GM12892 (cell line): ENCODE measurements around the gene HSD11B2.

Experiments used
- DNase-seq: peaks from one replicate; pipeline ENCODE4 v3.0.0; 2011; ENCODE audit not compliant: insufficient read length
- FAIRE-seq: peaks from 2 replicates; lab custom pipeline; 2011; peaks lifted over from hg19 to GRCh38; lab: Jason Lieb, UNC
- POLR2A ChIP-seq: IDR thresholded peaks from 2 replicates; pipeline ENCODE4 v1.6.1; 2011; ENCODE audit warnings: low read depth, low read length, control low read depth
- POLR2AphosphoS5 ChIP-seq: IDR thresholded peaks from 2 replicates; pipeline ENCODE4 v1.6.1; 2011; ENCODE audit warnings: low read depth, low read length, control low read depth
- TAF1 ChIP-seq: IDR thresholded peaks from 2 replicates; pipeline ENCODE4 v1.6.1; 2011; ENCODE audit warnings: low read depth, mild to moderate bottlenecking, control low read depth, low read length, borderline replicate concordance

Gene HSD11B2

DNA sequence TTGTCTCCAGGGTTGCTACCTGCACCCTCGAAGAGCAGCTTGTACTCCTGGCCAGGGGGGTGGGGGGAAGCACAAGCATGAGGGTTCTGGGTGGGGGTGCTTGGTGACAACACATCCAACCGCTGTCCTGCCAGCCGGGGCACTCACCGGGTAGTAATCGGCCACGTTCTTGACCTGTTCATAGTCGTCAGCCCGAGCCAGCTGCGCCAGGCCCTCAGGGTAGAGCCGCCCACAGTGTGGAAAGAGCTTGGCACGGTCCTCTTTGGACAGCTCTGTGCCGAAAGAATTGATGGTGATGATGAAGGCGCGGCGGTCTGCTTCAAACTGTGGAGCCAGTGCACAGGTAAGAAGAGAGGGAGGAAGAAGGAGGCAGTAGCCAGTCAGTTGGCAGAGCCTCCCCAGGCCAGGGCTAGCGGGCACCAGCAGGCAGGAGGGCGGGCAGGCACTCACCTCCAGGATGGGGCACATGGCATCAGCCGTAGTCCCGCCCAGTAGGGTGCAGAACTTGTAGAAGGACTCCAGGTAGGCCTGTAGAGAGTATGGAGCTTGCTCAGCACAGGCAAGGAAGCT, 8.0 kb downstream of the HSD11B2 start:
- DNase-seq (no peak), FAIRE-seq (no peak)
- TF ChIP-seq TAF1 (no peak), POLR2A (no peak), POLR2AphosphoS5 (no peak)

DNA sequence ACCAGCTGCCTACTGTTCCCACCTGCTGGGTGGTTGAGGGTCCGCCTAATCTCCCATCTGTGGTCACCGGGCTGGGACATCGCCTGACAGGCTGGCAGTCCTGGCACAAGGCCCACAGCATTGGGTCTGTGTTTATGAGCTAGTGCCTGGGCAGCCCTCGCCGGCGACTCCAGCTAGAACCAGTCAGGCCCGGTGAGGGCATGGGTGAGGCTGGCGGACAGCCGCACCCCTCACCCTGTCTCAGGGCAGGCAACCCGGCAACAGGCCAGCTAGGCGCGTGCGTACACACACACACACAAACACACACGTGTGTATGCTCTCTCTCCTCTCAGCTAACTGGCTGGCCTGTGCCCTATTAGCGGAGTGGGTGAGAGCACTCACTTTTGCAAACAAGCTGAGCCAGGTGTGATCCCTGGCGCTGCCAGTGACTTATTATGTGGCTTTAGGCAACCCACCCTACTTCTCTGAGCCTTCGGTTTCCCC, 10.4 kb downstream of the HSD11B2 start:
- DNase-seq, result no peak

DNA sequence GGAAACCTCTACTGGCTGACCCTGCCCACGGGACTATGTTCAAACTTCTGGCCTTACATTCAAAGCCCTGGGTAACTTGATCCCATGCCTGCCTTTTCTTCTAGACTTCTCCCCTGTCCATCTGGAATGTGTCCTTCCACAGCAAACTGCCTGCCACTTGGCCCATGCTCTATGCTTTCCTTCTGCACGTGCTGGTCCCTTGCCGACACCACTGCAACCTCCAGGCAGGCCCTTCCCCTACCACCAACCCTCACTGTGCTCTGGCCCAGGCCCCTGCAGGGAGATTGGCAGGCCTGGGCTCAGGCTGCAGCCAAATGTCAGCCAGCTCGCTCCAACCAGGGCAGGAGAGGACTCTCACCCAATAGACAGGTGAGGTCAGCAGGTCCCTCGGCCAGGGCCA, 11.0 kb downstream of the HSD11B2 start:
- FAIRE-seq, result no peak

More for the DNA sequence above, 10.4 kb downstream of the HSD11B2 start:
- TF ChIP-seq TAF1 (no peak), POLR2AphosphoS5 (no peak)
- FAIRE-seq, result no peak

DNA sequence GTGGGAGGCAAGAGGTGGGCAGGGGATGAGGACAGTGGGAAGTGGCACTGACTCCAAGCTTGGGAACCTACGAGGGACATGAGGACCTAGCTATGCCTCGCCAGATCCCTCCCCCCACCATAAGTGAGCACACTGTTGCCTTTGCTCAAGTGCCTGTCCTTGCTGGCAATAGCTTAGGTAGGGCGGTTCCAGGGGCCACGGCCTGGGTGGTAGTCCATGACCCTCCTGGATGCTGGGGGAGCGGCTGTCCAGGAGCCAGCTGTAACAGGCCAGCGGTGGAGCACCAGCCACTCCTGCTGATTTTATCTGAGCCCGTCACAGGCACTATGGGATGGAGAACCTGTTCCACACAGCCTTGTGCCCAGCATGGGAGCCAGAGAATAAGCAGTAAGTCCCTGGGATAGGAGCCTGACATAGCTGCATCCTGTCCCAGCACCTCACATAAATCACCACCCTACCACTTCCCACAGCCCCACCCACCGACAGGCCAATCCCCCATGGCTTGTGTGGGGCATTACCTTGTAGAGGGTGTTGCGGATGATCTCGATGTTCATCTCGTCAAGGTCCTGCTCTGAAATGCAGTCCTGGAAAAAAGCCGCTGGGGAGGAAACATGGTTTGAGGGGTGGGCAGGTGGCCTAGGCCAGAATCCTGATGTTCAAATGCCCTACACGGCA, 11.8 kb downstream of the HSD11B2 start:
- DNase-seq (no peak), FAIRE-seq (no peak)
- TF ChIP-seq POLR2A (no peak), TAF1 (no peak), POLR2AphosphoS5 (no peak)

More for the DNA sequence above, 11.0 kb downstream of the HSD11B2 start:
- DNase-seq, result no peak
- TF ChIP-seq TAF1 (no peak), POLR2AphosphoS5 (no peak), POLR2A (no peak)

DNA sequence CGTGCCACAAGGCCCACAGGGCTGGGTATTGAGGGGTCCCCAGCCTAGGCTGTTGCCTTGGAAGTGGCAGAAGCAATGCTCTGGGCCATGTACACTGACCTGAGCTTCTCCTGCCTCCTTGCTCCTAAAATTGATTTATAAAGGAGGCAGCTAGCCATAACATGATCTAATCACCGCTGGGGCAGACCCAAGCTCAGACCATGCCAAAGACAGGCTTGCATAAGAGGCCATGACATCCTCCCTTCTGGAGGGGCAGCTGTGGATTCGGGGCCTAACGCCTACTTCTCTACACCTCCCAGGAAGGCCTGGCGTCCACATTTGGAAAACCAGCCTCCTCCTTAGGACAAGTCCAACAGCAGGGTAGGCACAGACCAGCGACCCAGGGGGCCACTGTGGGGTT, 12.3 kb downstream of the HSD11B2 start:
- FAIRE-seq (no peak), DNase-seq (no peak)
- TF ChIP-seq POLR2AphosphoS5 (no peak), TAF1 (no peak), POLR2A (no peak)

DNA sequence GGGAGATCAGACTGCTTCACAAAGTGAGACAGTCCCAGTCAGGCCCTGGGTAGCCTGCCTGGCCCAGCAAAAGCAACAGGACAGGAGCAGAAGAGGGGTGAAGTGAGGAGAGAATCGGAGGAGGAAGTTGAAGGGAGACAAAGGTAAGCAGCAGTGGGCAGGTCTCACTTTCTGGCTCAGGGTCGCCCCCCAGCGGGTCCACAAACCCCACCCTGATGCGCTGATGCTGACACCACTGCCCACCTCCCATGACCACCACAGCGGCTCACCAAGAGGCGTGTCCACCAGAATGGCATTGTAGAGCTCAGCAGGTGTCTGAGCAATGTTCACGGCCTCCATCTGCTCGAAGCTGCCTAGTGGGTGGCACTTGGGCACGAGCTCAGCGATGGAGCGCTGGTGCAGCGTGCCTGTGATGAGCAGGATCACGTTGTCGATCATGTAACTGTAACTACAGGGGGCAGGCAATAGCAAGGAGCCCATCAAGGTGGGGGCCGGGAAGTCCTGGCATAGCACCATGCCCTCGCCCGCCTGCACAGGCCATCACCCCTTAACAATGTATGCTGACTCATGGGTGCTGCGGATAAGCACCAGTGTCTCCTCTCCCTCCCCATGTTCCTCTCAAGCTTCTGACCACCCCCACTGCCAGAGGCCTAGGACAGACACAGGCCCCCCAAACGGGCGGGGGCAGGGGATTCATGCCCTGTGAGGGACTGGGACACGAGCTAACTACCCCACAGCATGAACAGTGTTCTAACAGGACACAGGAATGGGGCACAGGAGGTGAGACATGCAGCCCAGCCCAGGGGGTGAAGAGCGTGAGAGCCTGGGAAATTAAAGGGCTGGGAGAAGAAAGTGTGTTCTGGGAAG, 13.6 kb downstream of the HSD11B2 start:
- FAIRE-seq, result no peak
- TF ChIP-seq POLR2A, result no peak
- no peak for TF ChIP-seq TAF1
- no peak for TF ChIP-seq POLR2AphosphoS5

DNA sequence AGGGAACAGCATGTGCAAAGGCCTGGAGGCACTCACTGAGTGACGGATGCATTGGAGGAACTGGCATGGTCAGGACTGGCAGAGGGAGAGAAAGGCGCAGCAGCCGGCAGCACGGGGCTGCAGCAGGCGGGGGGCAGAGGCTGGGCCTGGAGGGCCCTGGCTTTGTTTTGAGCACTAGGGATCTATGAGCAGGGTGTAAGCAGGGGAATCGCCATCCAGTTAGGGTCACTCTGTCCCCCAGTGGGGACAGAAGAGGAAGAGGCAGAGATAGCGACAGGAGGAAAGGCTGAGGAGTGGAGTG, 14.2 kb downstream of the HSD11B2 start:
- FAIRE-seq, result no peak

More for the DNA sequence above, 13.6 kb downstream of the HSD11B2 start:
- DNase-seq, result no peak

DNA sequence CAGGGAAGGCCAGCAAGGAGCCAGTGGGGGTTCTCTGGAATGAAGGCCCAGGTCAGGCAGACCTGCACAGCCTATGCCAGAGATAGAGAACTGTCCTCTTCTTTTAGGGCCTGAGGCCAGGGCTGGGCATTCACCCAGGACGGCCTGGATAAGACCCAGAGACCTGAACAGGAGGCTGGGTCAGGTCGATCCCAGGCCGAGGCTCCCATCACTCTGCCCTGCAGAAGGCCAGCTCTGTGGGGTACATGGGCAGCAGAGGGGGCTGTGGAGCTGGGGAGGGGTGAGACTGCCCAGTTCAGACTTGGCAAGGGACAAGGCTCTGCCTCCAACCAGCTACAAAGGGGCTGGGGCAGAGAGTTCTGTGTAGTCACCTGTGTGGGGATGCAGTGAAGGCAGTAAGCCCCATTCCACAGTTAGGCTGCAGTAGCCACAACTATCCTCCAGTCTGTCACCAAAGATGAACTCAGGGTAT, 14.6 kb downstream of the HSD11B2 start:
- FAIRE-seq, result no peak
- DNase-seq, result no peak
- TF ChIP-seq POLR2AphosphoS5 (no peak), TAF1 (no peak), POLR2A (no peak)

More for the DNA sequence above, 14.2 kb downstream of the HSD11B2 start:
- TF ChIP-seq POLR2A (no peak), TAF1 (no peak), POLR2AphosphoS5 (no peak)
- no peak for DNase-seq

DNA sequence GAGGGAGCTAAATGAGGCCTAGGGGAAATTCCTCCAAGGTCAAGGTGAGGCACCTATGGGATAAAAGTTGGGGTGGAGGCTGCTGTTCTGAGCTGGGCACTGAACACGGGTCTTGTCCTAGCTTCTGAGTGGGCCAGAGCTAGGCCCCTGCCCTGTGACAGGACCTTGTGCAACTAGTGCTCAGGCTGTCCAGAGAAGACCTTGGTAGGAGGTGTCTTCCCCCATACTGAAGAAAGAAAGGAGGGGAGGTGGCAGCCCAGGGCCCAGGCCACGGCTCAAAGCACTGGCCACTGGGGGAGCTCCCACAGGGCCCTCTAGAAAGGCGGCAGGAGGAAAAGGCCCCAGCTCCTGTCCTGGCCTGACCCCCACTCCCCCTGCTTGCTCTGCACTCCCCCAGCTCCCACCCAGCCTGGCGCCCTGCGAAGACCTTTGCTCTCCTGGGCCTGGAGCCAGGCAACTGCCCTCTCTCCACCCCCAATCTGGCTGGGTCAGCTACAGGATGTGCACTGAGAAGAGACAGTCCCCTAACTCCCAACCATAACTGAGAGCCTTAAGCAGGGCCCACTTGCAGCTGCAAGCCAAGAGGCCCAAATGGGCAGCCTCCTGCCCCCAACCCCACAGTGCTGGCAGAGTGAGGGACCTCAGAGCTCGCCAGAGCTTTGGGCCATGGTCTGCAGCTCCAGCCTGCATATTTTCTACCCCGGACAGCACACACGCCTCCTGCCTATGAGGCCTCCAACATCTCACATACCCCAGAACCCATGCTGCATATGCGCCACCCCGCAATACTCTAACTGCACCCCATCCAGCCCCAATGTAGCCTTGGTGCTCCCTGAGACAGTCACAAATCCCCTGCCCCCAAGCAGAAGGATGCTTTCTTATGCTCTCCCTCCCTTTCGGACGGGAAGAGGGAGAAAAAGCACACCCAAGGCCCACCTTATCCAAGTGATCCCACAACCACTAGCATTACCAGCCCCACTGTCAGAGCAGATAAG, 15.3 kb downstream of the HSD11B2 start:
- FAIRE-seq, result no peak
- DNase-seq, result no peak
- TF ChIP-seq TAF1, result no peak

DNA sequence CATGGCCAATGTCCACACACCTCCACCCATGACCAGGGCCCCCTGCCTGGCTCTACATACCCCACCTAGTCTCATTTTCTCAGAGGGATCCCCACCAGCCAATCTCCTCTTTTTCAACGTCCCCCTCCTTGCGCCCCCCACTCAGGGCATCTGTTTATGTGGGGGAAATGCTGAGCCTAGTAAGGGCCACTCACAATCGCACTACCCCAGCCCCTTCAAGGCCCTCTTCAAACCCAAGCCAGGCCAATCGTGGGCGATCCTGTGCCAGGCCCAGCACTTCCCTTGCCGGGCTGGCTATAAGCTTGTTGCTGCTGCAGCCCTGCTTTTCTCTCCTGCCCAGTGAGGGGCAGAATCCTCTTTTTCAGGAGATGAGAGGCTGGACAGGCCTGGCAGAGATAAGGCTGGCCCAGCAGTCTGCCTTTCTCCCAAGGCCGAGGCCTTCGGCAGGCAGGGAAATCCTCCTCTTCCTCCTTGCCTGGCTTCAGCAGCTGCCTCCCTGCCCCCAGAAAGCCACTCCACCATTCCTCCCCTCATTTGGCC, 16.1 kb downstream of the HSD11B2 start:
- no peak for TF ChIP-seq POLR2AphosphoS5
- no peak for TF ChIP-seq POLR2A
- TF ChIP-seq TAF1, result no peak
- DNase-seq (no peak), FAIRE-seq (no peak)

DNA sequence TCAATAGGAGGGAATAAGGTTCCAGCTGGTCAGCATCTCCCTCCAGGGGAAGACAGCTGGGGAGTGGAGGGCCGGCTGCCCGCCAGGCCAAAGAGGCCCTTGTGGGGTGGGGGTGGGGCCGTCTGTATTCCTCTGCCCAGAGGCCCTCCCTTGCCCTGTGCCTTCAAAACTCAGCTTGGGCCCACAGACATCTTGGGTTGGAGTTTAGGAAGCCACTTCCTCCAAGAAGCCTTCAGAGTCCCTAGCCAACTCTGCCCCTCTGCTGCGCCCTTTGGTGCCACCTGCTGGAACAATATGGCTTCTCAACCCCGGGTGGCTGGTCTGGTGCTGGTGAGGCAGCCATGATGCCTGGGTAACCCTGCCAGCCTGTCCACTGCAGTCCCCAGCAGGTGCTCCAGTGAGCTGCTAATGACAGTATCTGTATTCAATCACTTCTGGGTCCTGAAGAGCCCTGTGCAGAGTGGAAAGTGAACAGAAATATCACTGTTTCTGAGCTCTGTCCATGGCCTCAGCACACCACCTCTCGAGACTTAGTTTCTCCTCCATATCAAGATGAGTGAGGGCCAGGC, 16.7 kb downstream of the HSD11B2 start:
- FAIRE-seq (peak; percentile 93), DNase-seq (peak; percentile 80)
- TF ChIP-seq POLR2A, result no peak
